GM12874 (cell line): Measurements from ENCODE around the gene SLC2A4RG.

Experiments used
- CTCF ChIP-seq: IDR thresholded peaks from 2 replicates; pipeline ENCODE4 v1.5.1; 2011; ENCODE audit warnings: low read depth, mild to moderate bottlenecking, control low read depth, low read length, moderate library complexity; ENCODE audit not compliant: insufficient read depth

Gene SLC2A4RG

GRCh38 chr20:63751471-63752271, 12.1 kb downstream of the SLC2A4RG start:
- no peak for TF ChIP-seq CTCF

- TF ChIP-seq CTCF: no peak
These were observed 13.0 kb downstream of the SLC2A4RG start for GRCh38 chr20:63752411-63753101.

GRCh38 chr20:63753381-63753780, 13.8 kb downstream of the SLC2A4RG start:
- no peak for TF ChIP-seq CTCF

- no peak for TF ChIP-seq CTCF
These were observed 14.4 kb downstream of the SLC2A4RG start for GRCh38 chr20:63754008-63754407.

GRCh38 chr20:63755933-63756647, 16.5 kb downstream of the SLC2A4RG start:
- TF ChIP-seq CTCF: no peak

GRCh38 chr20:63756648-63756991, 17.0 kb downstream of the SLC2A4RG start:
- TF ChIP-seq CTCF: no peak

GRCh38 chr20:63758152-63758551, 18.6 kb downstream of the SLC2A4RG start:
- TF ChIP-seq CTCF: no peak
